OCI-LY1 (cell line): ENCODE data around the gene TPGS2.
"Not testable (repeated sequence)": the region's sequence is repeated elsewhere in the genome, so short reads cannot be mapped to it uniquely, and the experiment has no call there.

Experiments
- H2AFZ ChIP-seq: fragments of 200-600 bp; sonication (generic), shearing (Covaris generic); 2 replicates; pipeline ENCODE4 v1.6.0; 2014; ENCODE audit warnings: antibody characterized with exemption, mild to moderate bottlenecking, low read length
- H3F3A ChIP-seq: fragments of 200-600 bp; sonication (generic), shearing (Covaris generic); 2 replicates; pipeline ENCODE4 v1.6.0; 2014; ENCODE audit warnings: mild to moderate bottlenecking, antibody characterized with exemption, low read length, moderate library complexity; ENCODE audit not compliant: insufficient read depth
- H3K27ac ChIP-seq: fragments of 200-600 bp; sonication (generic); 2 replicates; pipeline ENCODE4 v1.5.1; 2014; ENCODE audit warnings: low read length, mixed run types, mild to moderate bottlenecking, low read depth; ENCODE audit not compliant: poor library complexity, severe bottlenecking
- H3K27me3 ChIP-seq: fragments of 200-600 bp; sonication (generic); 2 replicates; pipeline ENCODE4 v1.6.0; 2014; ENCODE audit warnings: antibody characterized with exemption, mild to moderate bottlenecking, low read length, moderate library complexity; ENCODE audit not compliant: insufficient read depth
- H3K36me3 ChIP-seq: fragments of 200-600 bp; sonication (generic); 2 replicates; pipeline ENCODE4 v1.6.1; 2014; ENCODE audit warnings: mild to moderate bottlenecking, antibody characterized with exemption, low read length, moderate library complexity, mixed read lengths; ENCODE audit not compliant: insufficient read depth
- H3K4me1 ChIP-seq: fragments of 200-600 bp; sonication (generic); 2 replicates; pipeline ENCODE4 v1.5.1; 2014; ENCODE audit warnings: mild to moderate bottlenecking, low read length, moderate library complexity; ENCODE audit not compliant: insufficient read depth, severe bottlenecking
- H3K4me2 ChIP-seq: fragments of 200-600 bp; sonication (generic), shearing (Covaris generic); 2 replicates; pipeline ENCODE4 v1.6.1; 2014; ENCODE audit warnings: low read length
- H3K4me3 ChIP-seq: fragments of 200-600 bp; sonication (generic); 2 replicates; pipeline ENCODE4 v1.5.1; 2014; ENCODE audit warnings: low read length, low read depth, mild to moderate bottlenecking, mixed read lengths; ENCODE audit not compliant: poor library complexity, severe bottlenecking
- H3K79me2 ChIP-seq: fragments of 200-600 bp; shearing (Covaris generic); 2 replicates; pipeline ENCODE4 v1.6.1; 2016; ENCODE audit warnings: mixed run types, low read length, mixed read lengths; ENCODE audit not compliant: insufficient read depth
- H3K9ac ChIP-seq: fragments of 200-600 bp; sonication (generic), shearing (Covaris generic); 2 replicates; pipeline ENCODE4 v1.6.1; 2014; ENCODE audit warnings: mild to moderate bottlenecking, low read length, mixed read lengths
- H3K9me2 ChIP-seq: fragments of 200-600 bp; sonication (generic), shearing (Covaris generic); 2 replicates; pipeline ENCODE4 v1.6.1; 2014; ENCODE audit warnings: low read depth, mild to moderate bottlenecking, low read length, mixed read lengths
- H3K9me3 ChIP-seq: fragments of 200-600 bp; shearing (Covaris generic); 2 replicates; pipeline ENCODE4 v1.6.1; 2014; ENCODE audit warnings: low read length, mixed read lengths
- H4K20me1 ChIP-seq: fragments of 200-600 bp; sonication (generic), shearing (Covaris generic); 2 replicates; pipeline ENCODE4 v1.6.0; 2016; ENCODE audit warnings: mild to moderate bottlenecking, low read length; ENCODE audit not compliant: insufficient read depth
- EZH2 ChIP-seq: fragments of 200-600 bp; sonication (generic), shearing (Covaris generic); IDR thresholded peaks from 2 replicates; pipeline ENCODE4 v1.8.0; 2017; ENCODE audit warnings: borderline replicate concordance, mixed run types, mild to moderate bottlenecking, antibody characterized with exemption, low read length, moderate library complexity, mixed read lengths
- TF ChIP-seq, protein P1 (sequence below): fragments of 200-600 bp; sonication (generic), shearing (Covaris generic); IDR thresholded peaks from 2 replicates; pipeline ENCODE4 v1.5.1; 2017; ENCODE audit warnings: mild to moderate bottlenecking, antibody characterized with exemption, low read length, moderate library complexity, mixed read lengths

Gene TPGS2

DNA sequence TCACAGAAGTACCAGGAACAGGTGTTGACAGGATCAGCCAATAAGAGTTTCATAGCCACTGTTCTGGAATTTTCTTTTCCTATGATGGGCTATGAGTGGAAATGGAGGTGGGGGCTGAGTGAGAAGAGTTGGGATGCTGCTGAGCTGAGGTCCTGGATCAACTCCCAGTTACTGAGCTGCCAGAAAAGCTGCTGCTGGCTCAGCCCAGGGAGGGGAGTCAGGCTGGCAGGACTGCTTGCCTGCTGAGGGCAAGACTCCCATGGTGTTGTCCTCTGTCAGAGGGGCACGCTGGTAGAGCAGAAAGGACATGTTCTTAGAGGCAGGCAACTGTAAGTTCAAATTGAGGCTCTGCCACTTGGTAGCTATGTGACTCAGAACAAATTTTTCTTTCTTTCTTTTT, 11.8 kb downstream of the TPGS2 start:
- no peaks in the 10 kb centered on the region for H3K9me3 ChIP-seq
- no peak overlapping the region for H3K4me3 ChIP-seq
- H3K9me2 ChIP-seq = no peaks in the 10 kb centered on the region
- H3K79me2 ChIP-seq = no peaks in the 10 kb centered on the region
- no peak overlapping the region for H3K9ac ChIP-seq
- no peaks in the 10 kb centered on the region for H3K4me1 ChIP-seq
- H3K36me3 ChIP-seq = peaks cover 84% of the 10 kb centered on the region
- no peaks in the 10 kb centered on the region; the same call in 1 of the 2 replicates for H3F3A ChIP-seq
- H3K4me2 ChIP-seq = no peak overlapping the region
- H3K27ac ChIP-seq = no peak overlapping the region
- H2AFZ ChIP-seq = no peak overlapping the region
- H4K20me1 ChIP-seq = no peaks in the 10 kb centered on the region
- no peaks in the 10 kb centered on the region for H3K27me3 ChIP-seq
- no peak for TF ChIP-seq EZH2
- TF ChIP-seq, protein P1, sequence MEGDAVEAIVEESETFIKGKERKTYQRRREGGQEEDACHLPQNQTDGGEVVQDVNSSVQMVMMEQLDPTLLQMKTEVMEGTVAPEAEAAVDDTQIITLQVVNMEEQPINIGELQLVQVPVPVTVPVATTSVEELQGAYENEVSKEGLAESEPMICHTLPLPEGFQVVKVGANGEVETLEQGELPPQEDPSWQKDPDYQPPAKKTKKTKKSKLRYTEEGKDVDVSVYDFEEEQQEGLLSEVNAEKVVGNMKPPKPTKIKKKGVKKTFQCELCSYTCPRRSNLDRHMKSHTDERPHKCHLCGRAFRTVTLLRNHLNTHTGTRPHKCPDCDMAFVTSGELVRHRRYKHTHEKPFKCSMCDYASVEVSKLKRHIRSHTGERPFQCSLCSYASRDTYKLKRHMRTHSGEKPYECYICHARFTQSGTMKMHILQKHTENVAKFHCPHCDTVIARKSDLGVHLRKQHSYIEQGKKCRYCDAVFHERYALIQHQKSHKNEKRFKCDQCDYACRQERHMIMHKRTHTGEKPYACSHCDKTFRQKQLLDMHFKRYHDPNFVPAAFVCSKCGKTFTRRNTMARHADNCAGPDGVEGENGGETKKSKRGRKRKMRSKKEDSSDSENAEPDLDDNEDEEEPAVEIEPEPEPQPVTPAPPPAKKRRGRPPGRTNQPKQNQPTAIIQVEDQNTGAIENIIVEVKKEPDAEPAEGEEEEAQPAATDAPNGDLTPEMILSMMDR = no peak

DNA sequence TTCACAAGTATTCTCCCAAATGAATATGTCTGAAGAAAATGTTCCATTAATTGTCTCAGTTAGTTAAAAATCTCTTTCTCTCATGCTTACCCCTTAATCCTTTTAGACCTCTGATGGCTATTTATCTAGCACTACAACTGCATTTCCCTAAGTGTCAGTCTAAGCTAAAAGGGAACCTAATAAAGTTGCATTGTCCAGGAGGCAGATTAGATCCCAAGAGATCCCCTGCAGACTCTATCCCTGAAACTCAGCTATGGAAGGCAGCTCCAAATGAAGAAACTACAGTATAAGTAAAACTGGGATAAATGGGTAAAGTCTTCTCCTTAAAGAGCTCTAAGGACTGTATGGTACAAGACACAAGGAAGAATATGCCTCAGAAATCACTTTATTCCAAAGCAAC, 12.7 kb downstream of the TPGS2 start:
- H3K36me3 ChIP-seq = peaks cover 74% of the 10 kb centered on the region
- not testable (repeated sequence) for H3F3A ChIP-seq, H3K79me2 ChIP-seq, H2AFZ ChIP-seq, H3K27ac ChIP-seq, H3K9ac ChIP-seq, H3K9me3 ChIP-seq, H3K27me3 ChIP-seq, H3K9me2 ChIP-seq, H4K20me1 ChIP-seq, H3K4me1 ChIP-seq, H3K4me3 ChIP-seq, H3K4me2 ChIP-seq

DNA sequence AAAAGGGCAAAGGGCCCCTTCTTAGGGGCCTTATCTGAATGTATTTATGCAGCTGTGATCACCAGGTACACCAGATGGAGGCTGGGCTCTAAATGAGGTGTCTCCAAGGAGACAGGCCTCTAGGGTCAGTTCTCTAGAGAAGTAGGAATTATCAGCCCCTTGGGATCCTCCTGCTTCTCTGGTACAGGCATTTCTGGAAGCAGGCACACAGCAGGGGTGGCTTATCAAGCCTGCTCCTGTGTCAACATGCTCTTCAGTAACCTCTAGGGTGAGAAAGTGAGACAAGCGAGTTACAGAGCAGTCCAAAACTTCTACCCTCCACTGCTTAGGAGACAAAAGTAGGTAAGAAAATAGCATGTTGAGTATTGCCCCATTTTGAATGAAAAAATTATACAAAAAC, 13.8 kb downstream of the TPGS2 start:
- Histone ChIP-seq H3K4me3 (no peak overlapping the region), H3K4me2 (no peak overlapping the region), H3K9me3 (no peaks in the 10 kb centered on the region), H3K79me2 (no peaks in the 10 kb centered on the region), H3K27ac (no peak overlapping the region), H3K9me2 (no peaks in the 10 kb centered on the region), H3K9ac (no peak overlapping the region), H3K36me3 (peaks cover 77% of the 10 kb centered on the region), H2AFZ (no peak overlapping the region), H3K4me1 (no peaks in the 10 kb centered on the region), H4K20me1 (no peaks in the 10 kb centered on the region), H3K27me3 (no peaks in the 10 kb centered on the region), H3F3A (no peaks in the 10 kb centered on the region; the same call in 1 of the 2 replicates)
- TF ChIP-seq, protein P1 = no peak
- TF ChIP-seq EZH2 = no peak

DNA sequence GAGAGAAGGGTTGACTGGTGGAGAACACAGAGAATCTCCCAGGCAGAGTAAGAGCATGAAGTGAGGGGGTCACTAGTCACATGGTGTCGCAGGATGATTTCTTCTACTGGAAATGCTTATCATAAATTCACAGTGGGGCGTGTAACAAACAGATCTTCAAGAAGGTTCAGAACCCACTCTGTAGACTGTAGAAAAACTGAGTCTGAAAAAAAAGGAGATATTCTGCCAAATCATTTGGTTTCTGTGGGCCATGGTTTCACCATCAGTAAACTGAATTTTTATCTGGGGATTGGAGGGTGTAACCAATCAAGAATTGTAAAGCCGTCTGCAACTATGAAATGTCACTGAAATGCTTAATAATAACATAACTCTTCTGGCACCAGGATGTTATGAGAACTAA, 15.0 kb downstream of the TPGS2 start:
- Histone ChIP-seq H3K9me2 (no peaks in the 10 kb centered on the region), H3K79me2 (no peaks in the 10 kb centered on the region), H3K27me3 (no peaks in the 10 kb centered on the region), H4K20me1 (no peaks in the 10 kb centered on the region), H3K4me3 (no peak overlapping the region), H3F3A (no peaks in the 10 kb centered on the region), H3K4me1 (no peaks in the 10 kb centered on the region), H3K36me3 (peaks cover 66% of the 10 kb centered on the region), H3K9ac (no peak overlapping the region), H3K27ac (no peak overlapping the region), H2AFZ (no peak overlapping the region), H3K4me2 (no peak overlapping the region), H3K9me3 (no peaks in the 10 kb centered on the region)
- TF ChIP-seq, protein P1 = no peak
- TF ChIP-seq EZH2 = no peak
